GM11168 (cell line): ENCODE measurements around the gene SASH3.

Experiments
- in situ Hi-C: fragments of 300-500 bp; cut with MboI; formaldehyde crosslinking; loops from one replicate; pipeline ENCODE4 v1.12.0; 2022; ENCODE audit warnings: low sequenced_read_pairs; ENCODE audit not compliant: unreplicated experiment

SASH3 gene

DNA sequence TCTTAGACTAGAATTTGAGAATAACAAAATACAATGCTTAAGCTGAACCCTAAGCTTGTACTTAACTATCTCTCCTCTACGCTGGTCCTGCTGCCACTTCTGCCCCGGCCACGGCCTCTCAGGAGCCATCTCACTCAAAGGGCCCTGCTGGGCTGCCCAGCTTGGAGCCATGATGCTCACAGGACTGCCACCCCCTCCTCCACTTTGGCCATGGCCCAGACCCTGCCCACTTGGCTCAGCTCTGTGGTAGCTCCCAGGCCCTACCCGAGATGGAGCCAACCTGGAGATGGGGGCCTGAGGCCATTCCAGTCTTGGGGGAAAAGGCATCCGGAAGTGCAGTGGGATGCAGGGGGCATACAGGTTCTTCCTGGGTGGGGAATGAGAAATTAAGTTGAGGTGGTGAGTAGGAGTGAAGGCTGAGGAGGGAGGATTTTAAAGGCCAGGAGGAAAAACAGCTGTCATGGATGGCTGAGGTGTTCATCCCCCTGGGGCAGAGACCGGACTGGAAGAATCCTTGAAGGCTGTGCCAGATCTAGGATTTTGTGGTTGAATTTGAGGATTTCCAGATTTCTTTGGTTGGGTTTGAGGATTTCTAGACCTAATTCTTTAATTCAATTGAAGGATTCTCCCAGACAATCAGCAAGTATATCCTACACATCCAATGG lies 824 bp downstream of the SASH3 start:
- in situ Hi-C loops: no loop called here

- in situ Hi-C loops: no loop called here
Observed at GRCh38 chrX:129781134-129781672, 1.5 kb downstream of the SASH3 start.

- in situ Hi-C loops: no loop called here
Observed at GRCh38 chrX:129781680-129782495, 2.1 kb downstream of the SASH3 start.

DNA sequence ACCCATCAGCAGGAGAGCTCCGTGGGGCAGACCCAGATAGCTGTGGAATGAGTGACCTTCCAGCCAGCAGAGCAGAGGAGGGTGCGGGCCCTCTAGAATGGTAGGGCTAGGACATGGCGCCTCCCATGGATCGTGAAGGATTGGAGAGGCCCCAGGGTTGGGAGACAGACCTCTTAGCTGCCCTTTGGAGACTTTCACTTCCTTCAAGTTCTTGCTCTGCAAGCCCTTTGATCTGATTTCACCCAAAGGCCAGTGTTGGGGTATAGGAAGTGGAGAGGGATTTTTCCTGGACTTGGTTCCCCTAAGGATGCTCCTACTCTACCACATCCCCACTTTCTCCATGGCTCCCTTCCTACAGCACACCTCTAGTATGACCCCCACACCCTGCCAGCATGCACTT lies 3.0 kb downstream of the SASH3 start:
- in situ Hi-C loops: no loop called here

DNA sequence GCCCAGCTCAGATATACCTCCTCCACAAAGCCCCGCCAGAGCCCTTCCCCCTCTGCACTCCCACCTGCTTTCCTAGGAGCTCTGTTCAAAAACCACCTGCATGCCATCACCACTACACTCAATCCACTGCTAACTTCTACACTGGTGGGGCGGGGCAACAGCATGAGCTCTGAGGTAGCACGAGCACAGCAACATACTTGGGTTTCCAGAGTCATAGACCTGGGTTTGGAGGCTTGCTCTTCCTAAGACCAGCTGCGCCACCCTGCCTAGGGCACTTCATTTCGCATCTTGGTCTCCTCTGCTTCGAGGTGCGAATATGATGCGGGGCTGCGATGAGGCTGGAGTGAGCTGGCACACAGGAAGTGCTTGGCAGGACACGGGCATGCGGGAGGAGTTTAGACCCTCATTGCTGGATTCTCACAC lies 3.6 kb downstream of the SASH3 start:
- in situ Hi-C loops: no loop called here

DNA sequence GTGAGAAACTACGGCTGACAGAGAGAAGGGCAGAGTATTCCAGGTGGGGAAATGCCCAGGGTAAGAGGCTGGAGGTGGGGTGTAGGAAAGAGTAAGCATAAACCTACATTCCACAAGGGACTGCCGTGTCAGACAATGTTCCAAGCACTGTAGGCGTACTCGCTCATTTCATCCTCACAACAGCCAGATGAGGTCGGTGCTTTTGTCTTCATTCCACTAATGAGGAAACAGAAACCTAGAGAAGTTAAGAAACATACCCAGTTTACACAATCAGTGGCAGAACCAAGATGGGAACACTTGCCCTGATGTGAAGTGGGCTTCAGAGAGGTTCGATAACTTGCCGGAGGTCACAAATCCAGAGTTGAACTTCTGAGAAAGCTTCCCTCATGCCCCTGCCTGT lies 4.6 kb downstream of the SASH3 start:
- in situ Hi-C loops: no loop called here

DNA sequence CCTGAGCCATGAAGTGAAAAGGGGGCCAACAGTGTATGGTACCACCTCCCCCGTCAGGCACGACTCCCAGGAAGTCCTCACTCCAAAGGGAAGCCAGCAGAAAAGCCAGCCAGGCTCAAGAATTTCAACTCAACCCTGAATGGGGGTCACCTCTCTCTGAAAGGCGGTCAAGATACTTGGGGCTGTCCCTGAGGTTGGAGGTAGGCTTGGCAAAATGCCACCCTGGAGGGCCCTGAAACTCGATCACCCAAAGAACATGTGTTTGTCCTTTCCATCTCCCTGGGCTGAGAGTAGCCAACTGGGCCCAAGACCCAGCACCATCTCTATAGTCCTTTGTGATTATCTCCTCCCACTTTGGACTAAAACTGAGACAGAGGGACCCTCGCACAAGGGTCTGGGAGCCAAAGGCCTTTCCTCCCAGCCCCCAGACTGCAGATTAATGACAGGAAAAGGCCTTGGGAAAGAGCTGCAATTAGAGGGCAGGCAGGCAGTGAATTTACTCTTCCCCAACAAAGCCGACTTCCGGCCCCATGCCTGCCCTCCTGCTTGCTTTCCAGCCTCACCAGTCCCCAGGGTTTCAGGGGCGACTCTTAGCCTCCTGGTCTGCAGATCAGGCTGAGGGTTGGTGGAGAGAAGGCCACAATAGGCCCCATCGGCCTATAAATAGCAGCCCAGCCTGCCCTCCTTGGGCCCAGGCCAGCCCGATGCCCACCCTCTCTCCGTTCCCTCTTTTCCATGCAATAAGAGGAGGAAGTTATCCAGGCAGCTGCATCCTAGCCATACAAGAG lies 5.6 kb downstream of the SASH3 start:
- in situ Hi-C loops: no loop called here

DNA sequence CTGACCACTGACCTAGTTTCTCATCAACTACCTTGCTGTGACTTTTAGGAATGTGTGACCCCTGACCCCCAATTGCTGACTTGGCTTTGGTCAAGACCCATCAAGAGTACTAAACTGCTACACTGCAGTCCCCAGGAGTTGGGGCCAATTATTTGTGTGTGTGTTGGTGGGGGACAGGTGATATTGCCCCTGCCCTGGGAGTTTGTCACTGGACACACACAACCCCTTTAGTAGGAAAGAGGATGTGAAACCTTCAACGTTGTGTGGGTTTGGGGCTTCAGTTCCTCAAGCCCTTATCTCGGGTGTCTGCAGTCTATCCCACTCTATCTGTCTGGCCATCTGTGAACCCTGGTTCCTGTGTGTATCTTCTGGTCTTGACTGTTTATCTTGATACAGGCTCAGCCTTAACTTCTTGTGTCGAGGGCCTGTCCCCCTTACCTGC lies 6.5 kb downstream of the SASH3 start:
- in situ Hi-C loops: no loop called here

DNA sequence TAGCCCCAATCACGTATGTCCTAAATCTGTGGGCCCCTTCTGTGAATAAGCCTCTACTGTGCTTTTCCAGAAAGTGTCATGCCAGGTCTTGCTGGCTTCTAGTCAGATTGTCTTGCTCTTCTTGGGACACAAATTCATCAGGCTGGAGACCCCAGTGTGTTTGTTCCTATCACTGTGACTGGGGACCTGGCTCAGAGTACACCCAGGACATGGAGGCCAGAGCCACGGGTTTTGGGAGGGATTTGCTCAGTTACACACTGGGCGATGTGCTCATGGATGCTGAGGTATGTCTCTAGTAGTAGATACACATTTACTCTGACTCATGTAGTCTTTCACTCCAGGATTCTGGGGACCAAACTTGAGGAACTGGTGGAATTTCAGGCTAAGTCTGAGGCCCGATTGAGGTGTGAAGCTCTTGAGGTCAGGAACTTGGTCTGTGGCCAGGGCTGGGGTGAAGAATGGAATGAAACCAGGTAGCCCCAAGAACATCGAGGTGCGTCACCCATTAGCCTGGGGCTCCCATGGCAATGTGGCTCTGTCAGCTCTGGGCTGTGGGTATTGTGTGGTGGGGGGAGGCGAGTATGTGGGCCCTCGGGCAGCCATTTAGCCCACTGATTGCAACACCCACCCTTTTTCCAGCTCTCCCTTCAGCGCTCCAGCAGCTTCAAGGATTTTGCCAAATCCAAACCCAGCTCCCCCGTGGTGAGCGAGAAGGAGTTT lies 7.7 kb downstream of the SASH3 start:
- in situ Hi-C loops: no loop called here

GRCh38 chrX:129788527-129788926 lies 8.8 kb downstream of the SASH3 start:
- in situ Hi-C loops: no loop called here

- in situ Hi-C loops: no loop called here
Observed at GRCh38 chrX:129790146-129790545, 10.4 kb downstream of the SASH3 start.

- in situ Hi-C loops: no loop called here
Observed at GRCh38 chrX:129790808-129791207, 11.1 kb downstream of the SASH3 start.

DNA sequence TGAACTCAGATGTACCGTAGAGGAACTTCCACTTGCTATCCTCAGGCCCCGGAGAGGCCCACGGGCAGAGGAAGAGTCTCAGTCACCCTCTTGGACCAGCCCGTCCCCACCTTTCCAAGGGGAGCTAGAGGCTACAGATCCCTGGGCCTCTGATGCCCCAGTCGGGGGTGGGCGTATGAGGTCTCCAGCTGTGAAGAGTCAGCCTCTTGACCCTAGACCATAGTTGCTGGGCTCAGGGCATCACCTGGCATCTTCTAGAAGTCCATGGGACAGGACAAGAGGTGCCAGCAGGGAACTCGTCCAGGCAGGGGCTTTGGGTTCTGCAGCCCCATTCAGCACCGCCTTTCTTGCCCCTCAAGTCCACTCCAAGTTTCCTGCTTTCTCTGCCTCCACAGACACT lies 11.6 kb downstream of the SASH3 start:
- in situ Hi-C loops: no loop called here

DNA sequence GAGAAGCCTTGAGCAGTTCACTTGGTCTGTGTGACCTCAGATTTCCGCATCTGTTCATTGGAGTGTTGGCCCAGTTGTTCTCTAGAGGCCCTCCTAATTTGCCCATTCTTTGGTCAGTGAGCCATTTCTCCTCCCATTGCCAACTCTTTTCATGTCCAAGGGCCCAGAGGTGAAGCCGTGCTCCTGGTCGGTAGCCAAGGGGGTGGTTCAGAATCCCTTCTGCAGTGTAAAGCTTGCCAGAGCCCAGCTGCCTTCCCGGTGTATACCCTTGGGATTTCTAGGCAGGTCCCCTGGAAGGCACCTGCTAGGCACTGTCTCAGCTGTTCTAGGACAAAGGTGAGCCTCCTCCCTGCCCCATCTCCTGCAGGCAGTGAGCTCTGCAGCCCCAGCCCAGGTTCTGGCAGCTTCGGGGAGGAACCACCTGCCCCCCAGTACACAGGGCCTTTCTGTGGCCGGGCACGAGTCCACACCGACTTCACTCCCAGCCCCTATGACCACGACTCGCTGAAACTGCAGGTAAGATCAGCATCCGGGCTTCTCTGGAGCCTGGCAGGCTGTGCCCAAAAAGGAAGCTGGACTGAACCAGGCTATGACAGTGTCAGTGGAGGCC lies 12.3 kb downstream of the SASH3 start:
- in situ Hi-C loops: no loop called here

DNA sequence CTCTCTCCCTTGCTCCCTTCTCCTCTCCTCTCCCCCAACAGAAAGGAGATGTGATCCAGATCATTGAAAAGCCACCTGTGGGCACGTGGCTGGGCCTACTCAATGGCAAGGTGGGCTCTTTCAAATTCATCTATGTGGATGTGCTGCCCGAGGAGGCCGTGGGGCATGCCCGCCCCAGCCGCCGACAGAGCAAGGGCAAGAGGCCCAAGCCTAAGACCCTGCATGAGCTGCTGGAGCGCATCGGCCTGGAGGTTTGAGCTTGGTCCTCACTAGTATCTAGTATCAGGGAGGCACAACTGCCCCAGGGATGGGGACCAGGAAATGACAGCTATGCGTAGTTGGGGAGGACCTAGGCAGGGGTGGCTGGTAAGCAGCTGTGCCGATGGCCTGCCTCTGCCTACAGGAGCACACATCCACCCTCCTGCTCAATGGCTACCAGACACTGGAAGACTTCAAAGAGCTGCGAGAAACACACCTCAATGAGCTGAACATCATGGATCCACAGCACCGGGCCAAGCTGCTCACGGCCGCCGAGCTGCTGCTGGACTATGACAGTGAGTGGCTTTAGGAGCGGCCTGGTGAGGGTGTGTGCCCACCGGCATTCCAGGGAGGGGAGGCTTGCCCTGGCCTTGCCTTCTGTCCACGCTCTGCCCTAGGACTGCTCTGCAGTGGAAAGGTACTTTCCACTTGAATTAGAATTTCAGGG lies 13.0 kb downstream of the SASH3 start:
- in situ Hi-C loops: no loop called here

GRCh38 chrX:129793604-129794191 lies 13.9 kb downstream of the SASH3 start:
- in situ Hi-C loops: no loop called here

DNA sequence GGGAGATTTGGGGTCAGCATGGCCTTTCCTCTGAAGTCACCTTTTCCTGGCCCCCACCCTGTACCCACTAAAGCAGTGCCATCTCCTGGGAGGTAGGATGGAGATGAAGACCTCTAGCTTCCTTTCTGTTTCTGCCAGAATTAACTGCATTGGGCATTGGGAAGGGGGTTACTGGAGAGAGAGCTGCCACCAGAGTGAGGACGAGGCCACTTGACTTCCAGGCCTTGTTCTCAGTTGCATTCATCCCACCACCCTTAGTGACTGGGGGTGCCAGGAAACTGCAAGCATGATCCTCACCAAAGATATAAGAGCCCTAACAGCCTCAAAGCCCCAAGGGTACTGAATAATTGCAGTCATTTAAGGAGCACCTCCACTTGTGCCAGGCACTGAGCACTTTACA lies 15.8 kb downstream of the SASH3 start:
- in situ Hi-C loops: no loop called here

DNA sequence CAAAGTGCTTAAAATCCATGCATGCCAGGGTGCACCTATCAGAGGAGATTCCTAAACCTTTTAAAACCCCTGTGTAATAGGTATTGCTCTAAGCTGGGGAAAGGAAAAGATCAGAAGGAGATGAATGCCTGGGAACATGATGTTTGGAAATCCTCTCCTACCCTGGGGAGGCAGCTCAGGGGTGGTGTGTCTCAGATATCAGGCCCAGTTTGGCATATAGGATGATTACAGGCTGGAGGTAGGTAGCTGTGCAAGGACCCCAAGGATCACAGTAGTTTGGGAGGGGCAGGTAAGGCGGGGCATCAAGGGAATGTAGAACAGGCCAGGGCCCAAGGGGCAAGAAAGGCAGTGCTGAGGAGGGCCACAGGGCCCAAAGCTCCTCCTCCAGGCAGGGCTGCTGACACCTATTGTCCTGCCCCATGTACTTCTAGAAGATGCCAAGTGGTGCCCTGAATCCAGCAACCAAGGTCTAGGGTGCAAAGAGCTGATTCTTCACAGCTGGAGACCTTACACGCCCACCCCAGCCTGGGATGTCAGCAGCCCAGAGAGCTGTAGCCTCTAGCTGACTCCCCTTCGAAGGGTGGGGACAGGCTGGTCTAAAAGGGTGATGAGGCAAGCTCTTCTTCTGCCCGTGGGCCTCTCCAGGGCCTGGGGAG lies 17.6 kb downstream of the SASH3 start:
- in situ Hi-C loops: no loop called here
